ENCODE results near the gene HNRNPUL1.

Gene HNRNPUL1

GRCh38 chr19:41303954-41304353 lies 39.8 kb downstream of the HNRNPUL1 start:
- no peak for DNase-seq (ENCODE audit: low read depth)
- no peak overlapping the region for H3K4me3 ChIP-seq (ENCODE audit: low read depth, low read length)
- TF ChIP-seq CTCF (conservative IDR thresholded peaks at IDR 0.05; ENCODE audit: low read depth, low read length), result no peak

GRCh38 chr19:41304706-41305483 lies 40.7 kb downstream of the HNRNPUL1 start:
- DNase-seq (ENCODE audit: low read depth), result no peak
- no peak for TF ChIP-seq CTCF (conservative IDR thresholded peaks at IDR 0.05; ENCODE audit: low read depth, low read length)
- no peak overlapping the region for H3K4me3 ChIP-seq (ENCODE audit: low read depth, low read length)

GRCh38 chr19:41305927-41306793 lies 42.0 kb downstream of the HNRNPUL1 start:
- H3K4me3 ChIP-seq (ENCODE audit: low read depth, low read length), result no peak overlapping the region
- DNase-seq (ENCODE audit: low read depth), result no peak

GRCh38 chr19:41307090-41307875 lies 43.1 kb downstream of the HNRNPUL1 start:
- DNase-seq (ENCODE audit: low read depth), result no peak

More at GRCh38 chr19:41305927-41306793, 42.0 kb downstream of the HNRNPUL1 start:
- TF ChIP-seq CTCF (conservative IDR thresholded peaks at IDR 0.05; ENCODE audit: low read depth, low read length), result no peak

GRCh38 chr19:41307954-41308449 lies 43.8 kb downstream of the HNRNPUL1 start:
- TF ChIP-seq CTCF (conservative IDR thresholded peaks at IDR 0.05; ENCODE audit: low read depth, low read length), result no peak
- DNase-seq (ENCODE audit: low read depth), result no peak
- no peak overlapping the region for H3K4me3 ChIP-seq (ENCODE audit: low read depth, low read length)

More at GRCh38 chr19:41307090-41307875, 43.1 kb downstream of the HNRNPUL1 start:
- no peak for TF ChIP-seq CTCF (conservative IDR thresholded peaks at IDR 0.05; ENCODE audit: low read depth, low read length)
- H3K4me3 ChIP-seq (ENCODE audit: low read depth, low read length), result no peak overlapping the region

GRCh38 chr19:41308450-41309179 lies 44.4 kb downstream of the HNRNPUL1 start:
- TF ChIP-seq CTCF (conservative IDR thresholded peaks at IDR 0.05; ENCODE audit: low read depth, low read length), result peak; percentile 97
- DNase-seq (ENCODE audit: low read depth), result peak; percentile 93
- peak overlapping the region; percentile 87 for H3K4me3 ChIP-seq (ENCODE audit: low read depth, low read length)
